Stimulated activated naive CD4-positive, alpha-beta T cell (primary cell): ENCODE data around the gene XYLT1.
"Not testable (repeated sequence)": the region's sequence is repeated elsewhere in the genome, so short reads cannot be mapped to it uniquely, and the experiment has no call there.

Source experiments
- DNase-seq, 6 experiments: peaks; one replicate each; lab custom pipeline; 2025; lab: John Stamatoyannopoulos, UW

XYLT1 gene, protein sequence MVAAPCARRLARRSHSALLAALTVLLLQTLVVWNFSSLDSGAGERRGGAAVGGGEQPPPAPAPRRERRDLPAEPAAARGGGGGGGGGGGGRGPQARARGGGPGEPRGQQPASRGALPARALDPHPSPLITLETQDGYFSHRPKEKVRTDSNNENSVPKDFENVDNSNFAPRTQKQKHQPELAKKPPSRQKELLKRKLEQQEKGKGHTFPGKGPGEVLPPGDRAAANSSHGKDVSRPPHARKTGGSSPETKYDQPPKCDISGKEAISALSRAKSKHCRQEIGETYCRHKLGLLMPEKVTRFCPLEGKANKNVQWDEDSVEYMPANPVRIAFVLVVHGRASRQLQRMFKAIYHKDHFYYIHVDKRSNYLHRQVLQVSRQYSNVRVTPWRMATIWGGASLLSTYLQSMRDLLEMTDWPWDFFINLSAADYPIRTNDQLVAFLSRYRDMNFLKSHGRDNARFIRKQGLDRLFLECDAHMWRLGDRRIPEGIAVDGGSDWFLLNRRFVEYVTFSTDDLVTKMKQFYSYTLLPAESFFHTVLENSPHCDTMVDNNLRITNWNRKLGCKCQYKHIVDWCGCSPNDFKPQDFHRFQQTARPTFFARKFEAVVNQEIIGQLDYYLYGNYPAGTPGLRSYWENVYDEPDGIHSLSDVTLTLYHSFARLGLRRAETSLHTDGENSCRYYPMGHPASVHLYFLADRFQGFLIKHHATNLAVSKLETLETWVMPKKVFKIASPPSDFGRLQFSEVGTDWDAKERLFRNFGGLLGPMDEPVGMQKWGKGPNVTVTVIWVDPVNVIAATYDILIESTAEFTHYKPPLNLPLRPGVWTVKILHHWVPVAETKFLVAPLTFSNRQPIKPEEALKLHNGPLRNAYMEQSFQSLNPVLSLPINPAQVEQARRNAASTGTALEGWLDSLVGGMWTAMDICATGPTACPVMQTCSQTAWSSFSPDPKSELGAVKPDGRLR

GRCh38 chr16:17470908-17471718 is at the start of gene XYLT1:
TSS of gene XYLT1 (minus strand) at chr16:17470960. CDS start at chr16:17470796, 164 bp downstream.
- peak; percentile 24 to 59 (median 49) for DNase-seq

DNA sequence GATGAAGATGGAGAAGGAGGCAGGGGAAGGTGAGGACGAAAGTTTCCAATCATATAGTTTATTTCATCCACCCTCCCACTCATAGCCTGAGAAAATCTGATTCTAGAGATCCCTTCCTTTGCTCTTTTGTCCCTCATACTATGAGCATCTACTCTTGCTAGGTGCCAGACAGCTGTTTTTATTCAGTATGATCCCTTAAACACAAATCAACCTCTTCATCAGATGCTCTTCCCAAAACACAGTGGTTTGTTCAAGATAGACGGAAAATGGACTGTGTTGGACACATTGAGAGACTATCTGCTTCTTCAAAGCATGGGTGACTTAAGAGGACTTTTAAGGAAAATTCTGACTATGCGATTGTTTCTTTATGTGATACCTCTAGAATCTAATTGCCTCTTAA is 49.4 kb upstream of the XYLT1 start:
- DNase-seq: no peak

DNA sequence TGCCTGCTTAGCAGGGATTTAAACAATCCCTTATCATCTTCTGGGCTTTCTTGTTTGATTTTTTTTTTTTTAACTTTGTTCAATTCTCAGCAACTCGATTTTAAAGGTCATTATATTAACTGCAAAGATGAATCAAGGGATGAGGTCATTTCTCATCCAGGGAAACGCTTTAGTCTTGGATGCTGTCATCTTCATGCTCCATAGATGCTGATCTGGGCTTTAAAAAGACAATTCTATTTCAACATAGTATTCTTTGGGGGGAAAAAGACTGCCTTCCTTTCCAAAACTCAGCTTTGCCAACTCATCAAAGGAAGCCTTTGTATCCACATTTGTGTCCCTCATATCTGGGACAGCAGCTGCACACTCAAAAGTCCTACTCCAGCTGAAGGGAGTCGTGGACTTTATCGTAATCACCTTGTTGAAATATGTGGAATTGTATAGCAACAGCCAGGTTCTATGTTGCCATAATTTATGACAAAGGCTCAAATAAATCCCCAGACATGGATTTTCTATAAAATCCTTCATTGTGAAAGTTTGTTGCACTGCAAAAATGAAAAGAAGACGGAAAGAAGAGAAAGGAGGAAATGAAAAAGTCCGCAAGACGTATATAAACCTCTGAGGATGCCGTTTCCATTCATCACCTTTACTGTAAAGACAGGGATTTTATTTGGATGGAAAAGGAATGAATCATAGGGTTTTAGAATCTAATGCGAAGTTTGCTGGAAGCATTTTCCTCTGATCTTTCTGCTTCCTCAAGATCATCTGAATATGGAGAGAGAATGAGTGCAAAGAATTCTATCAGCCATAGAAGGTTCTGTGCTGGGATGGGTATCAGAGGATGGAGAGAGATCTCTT is 48.6 kb upstream of the XYLT1 start:
- DNase-seq: no peak

GRCh38 chr16:17518441-17518840 is 47.7 kb upstream of the XYLT1 start:
- DNase-seq: no peak

DNA sequence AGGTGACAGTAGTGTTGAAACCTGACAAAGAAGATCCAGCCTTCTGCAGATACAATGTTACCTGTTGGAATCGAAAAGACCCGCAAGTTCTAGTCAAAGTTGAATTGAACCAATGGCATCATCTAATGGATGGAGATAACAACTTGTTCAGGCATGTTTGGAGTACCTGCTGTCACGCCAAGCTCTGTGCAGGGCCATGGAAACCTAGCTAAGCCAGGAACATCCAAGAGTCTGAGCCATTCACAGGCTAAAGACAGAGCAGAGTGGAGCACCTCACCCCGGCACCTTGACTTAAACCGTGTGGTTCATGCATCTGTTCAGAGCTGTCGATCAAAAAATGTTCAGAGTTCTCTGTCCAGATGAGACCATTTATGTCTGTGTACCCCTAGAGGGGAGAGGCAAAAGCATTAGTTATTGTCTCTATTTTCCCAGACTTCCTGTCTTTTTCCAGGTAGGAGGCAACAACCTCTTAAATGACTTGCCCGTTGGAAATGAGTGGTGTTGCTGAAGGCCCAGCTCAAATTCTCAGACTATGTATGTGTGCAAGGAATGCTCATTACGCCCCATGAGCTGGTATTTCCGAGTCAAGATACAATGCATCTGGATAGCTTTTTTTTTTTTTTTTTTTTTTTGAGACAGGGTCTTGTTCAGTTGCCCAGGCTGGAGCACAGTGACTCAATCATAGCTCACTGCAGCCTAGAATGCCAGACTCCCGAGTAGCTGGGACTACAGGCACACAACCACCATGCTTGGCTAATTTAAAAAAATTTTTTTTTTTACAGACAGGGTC is 44.9 kb upstream of the XYLT1 start:
- no peak for DNase-seq

DNA sequence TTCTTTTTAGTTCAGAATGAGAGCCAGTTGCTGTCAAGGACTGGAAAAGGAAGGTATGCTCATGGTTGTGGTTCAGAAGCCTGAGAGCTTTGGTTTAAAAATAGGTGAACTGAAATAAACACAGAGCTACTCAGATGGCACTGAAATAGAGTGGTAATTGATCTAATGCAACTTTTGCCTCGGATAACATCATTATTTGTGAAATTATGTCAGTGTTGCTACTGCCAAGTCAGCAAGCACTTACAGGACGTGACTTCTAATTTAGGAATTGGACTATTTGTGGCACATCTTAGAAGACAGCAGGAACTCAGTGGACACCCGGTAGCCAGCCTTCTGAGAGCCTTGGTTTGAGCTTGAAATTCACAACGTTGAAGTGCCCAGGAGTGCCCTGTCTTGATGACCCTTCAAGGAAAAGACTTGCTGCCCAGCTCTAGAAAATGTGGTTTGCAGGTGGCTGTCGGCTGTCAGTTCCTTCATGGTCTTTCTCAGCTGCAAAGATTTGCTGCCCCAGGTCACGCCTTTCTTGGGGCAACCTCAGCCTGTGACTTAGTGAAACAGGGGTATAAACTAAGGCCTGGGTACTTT is 42.0 kb upstream of the XYLT1 start:
- no peak for DNase-seq

DNA sequence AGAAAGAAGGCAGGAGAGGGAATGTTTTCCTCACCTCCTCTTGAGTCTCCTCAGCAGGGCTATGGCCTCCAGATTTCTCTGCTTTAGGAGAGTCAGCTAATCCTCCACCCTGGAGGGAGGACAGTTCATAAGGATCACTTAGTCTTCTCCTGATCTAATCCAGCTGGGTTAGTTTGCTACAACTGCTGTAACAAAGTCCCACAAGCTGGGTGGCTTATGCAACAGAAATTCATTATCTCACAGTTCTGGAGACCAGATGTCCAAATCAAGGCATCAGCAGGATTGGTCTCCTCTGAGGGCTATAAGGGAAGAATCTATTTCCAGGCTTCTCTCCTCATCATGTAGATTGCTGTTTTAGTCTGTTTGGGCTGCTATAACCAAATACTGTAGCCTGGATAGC is 40.6 kb upstream of the XYLT1 start:
- DNase-seq: no peak

- DNase-seq: no peak
Observed at GRCh38 chr16:17510567-17510966, 39.8 kb upstream of the XYLT1 start.

DNA sequence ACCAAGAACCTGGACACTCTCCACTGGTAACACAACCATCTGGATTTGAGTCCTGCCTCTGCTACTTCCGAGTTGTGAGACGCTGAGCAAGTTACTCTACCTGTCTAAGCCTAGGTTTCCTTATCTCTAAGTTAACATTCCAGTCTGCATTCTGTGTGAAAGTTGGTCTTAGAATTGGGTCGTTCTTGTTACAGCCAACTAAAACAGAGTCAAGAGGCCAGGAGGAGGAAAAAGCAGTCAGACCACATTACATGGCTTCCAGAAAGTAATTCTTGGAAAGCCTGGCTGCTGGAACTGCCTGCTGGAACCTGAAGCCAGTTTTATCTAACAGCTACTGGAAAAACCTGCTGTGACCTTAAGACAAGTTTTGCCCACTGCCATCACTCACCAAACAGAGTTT is 38.4 kb upstream of the XYLT1 start:
- DNase-seq: no peak

DNA sequence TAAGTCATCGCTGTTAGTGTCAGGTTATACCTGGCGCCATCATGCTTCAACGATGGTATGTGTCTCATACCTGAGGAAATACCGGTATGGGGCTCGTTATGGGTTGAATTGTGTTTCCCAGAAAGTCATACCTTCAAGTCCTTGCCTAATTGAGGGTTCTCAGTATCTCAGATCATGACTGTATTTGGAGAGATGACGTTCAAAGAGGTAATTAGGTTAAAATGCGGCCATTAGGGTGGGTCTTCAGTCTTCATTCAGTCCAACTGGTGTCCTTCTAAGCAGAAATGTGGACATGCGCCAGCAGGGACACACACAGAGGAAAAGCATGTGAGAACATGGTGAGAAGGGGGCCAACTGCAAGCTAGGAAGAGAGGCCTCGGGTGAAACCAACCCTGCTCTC is 37.5 kb upstream of the XYLT1 start:
- DNase-seq: no peak

- DNase-seq: not testable (repeated sequence)
Observed at GRCh38 chr16:17507516-17507915, 36.8 kb upstream of the XYLT1 start.

- DNase-seq: not testable (repeated sequence)
Observed at GRCh38 chr16:17505828-17506227, 35.1 kb upstream of the XYLT1 start.

DNA sequence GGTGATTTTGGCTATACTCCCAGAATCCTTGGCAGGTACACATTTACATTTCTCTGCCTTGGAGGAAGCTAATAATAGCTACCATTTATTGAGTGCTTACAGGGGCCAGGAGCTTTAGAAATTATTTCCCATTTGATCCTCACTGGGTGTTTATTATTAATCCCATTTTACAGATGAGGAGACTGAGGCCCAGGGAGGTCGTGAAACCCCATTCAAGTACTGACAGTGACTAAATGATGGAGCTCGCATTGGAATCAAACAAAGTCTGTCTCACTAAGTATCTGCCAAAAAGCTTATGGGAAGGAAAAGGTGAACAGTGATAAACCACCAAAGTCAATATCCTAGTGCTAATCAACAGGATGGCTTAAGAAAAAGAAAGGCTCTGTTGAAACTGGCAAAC is 33.3 kb upstream of the XYLT1 start:
- no peak for DNase-seq

DNA sequence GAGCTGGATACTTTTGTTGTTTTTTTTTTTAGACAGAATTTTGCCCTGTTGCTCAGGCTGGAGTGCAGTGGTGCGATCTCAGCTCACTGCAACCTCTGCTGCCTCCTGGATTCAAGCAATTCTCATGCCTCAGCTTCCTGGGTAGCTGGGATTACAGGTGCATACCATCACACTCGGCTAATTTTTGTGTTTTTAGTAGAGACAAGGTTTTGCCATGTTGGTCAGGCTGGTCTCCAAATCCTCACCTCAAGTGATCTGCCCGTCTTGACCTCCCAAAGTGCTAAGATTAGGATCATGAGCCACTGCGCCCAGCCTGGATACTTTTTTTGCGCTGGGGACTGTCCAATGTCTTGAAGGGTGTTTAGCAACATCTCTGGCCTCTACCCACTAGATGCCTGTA is 32.6 kb upstream of the XYLT1 start:
- no peak for DNase-seq

DNA sequence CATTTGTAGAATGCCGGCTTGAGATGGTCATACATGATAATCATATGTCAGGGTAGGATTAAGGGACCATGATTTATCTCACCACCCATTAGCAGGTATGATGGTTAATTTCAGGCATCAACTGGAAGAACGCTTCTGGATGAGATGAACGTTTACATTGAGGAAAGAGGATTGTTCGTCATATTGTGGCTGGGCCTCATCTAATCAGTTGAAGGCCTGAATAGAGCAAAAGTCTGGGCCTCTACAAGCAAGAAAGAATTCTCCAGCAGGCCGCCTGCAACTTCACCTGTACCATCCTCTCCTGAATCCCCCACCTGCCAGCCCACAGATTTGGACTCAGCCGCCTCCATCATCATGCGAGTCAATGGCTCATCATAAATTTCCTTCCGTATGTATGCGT is 30.6 kb upstream of the XYLT1 start:
- DNase-seq: no peak

GRCh38 chr16:17499223-17499902 is 28.6 kb upstream of the XYLT1 start:
- no peak for DNase-seq

- no peak for DNase-seq
Observed at GRCh38 chr16:17497648-17498047, 26.9 kb upstream of the XYLT1 start.

- no peak for DNase-seq
Observed at GRCh38 chr16:17496891-17497290, 26.1 kb upstream of the XYLT1 start.

DNA sequence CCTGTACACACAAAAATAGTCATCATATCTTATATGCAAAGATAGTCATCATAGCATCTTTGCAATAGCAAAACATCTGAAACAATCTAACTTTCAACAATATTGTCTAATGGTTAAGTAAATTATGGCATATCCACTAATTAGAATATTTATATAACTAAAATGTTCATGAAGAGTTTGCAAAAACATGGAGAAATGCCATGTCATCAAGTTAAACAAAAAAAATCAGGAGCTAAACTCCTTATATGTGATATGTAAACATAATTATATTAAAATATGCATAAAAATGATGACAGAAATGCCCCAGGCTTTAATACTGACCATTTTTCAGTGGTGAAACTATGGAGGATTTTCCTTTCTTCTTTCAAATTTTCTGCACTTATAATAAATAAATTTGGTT is 22.3 kb upstream of the XYLT1 start:
- no peak for DNase-seq
